SK-N-MC (cell line): Measurements from ENCODE around the gene LCORL.

ENCODE experiments used
- EZH2 ChIP-seq: fragments of 200-600 bp; sonication (generic); IDR thresholded peaks from one replicate; pipeline ENCODE4 v1.6.1; 2017; ENCODE audit warnings: antibody characterized with exemption
- FOXP2 ChIP-seq: optimal IDR thresholded peaks from 2 replicates; pipeline ENCODE3; 2011; ENCODE audit warnings: mild to moderate bottlenecking, moderate library complexity; ENCODE audit not compliant: insufficient read depth; ENCODE audit errors: extremely low read length, control extremely low read depth
- POLR2AphosphoS5 ChIP-seq: IDR thresholded peaks from 2 replicates; pipeline ENCODE4 v1.6.1; 2012; ENCODE audit warnings: mild to moderate bottlenecking, low read depth, low read length, borderline replicate concordance

DNA sequence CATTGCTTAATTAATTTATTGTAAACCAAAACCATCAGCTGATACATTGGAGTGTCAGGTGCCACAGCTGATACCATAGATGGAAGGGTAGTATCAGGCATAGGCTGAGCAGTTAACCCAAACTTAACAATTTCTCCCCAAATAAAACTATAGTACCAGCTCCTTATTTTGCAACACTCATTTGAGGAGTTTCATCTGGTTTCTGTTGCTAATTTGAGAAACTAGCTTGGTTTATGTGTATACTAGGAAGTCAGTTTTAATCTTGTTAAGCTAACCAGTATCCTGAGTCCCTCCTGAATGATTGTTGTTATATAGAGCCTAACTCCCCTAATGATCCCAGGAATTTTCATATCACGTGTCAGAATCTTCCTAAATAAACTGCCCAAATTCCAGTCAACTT, 223.7 kb downstream of the LCORL start:
- TF ChIP-seq EZH2 (no peak), POLR2AphosphoS5 (no peak), FOXP2 (no peak)
